Measurements from ENCODE around the gene DHRS9. TPM values are rescaled to one million over a fixed set of nuclear protein-coding genes. Genes with fewer than 3 reads are reported as not detected.

DHRS9 gene
- total RNA-seq: 1.3 TPM in 1 of 2 replicates, not detected in the other

GRCh38 chr2:169069341-169069740 lies at the start of gene DHRS9:
TSS of gene DHRS9 (plus strand) at chr2:169069563. CDS start at chr2:169081582, 12,019 bp downstream.

GRCh38 chr2:169031202-169031601 lies 38.2 kb upstream of the DHRS9 start, which contains the start of gene ABCB11:
TSS of gene ABCB11 (minus strand) at chr2:169031324. CDS start at chr2:169018125, 13,199 bp downstream.

Other genes with a start within 250 kb of the DHRS9 start
- 1.1 and 1.4 TPM in 2 replicates for gene SPC25, start 179.1 kb upstream of the DHRS9 start, total RNA-seq
- gene G6PC2, start 168.3 kb upstream of the DHRS9 start, total RNA-seq: not detected in 2 replicates
- under 0.01 and 0.26 TPM in 2 replicates for gene ABCB11, start 38.2 kb upstream of the DHRS9 start, total RNA-seq

All from bronchial smooth muscle cell (primary cell).